Fibroblast of the conjunctiva (primary cell): ENCODE data around the gene PAM16.
"Not testable (repeated sequence)": the region's sequence is repeated elsewhere in the genome, so short reads cannot be mapped to it uniquely, and the experiment has no call there.

ENCODE experiments used
- DNase-seq: peaks from one replicate; pipeline ENCODE4 v3.0.0-alpha.2; 2010; ENCODE audit warnings: low read depth

Gene PAM16

GRCh38 chr16:4350787-4351659, at the start of gene PAM16:
PAM16 (minus strand) TSS chr16:4351321; CDS start chr16:4351234, 87 bp downstream.
- DNase-seq = peak; percentile 90

DNA sequence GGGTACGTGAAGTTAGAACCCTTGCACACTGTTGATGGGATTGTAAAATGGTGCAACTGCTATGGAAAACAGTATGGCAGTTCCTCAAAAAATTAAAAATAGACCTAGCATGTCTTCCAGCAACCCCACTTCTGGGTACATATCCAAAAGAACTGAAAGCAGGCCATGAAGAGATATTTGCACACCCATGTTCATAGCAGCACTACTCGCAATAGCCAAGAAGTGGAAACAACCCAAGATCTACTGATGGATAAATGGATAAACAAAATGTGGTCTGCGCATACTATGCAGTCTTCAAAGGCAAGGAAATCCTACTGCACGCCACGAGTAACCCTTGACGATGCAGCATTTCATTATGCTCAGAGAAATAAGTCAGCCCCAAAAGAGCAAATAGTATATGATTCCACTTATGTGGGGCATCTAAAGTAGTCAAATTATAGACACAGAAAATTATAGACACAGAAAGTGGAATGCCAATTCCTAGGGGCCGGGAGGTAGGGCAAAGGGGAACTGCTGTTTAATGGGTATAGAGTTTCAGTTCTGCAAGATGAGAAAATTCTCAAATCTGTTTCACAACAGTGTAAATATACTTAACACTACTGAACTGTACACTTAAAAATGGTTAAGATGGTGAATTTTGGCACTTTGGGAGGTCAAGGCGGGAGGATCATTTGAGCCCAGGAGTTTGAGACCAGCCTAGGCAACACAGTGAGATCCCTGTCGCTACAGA, 48.0 kb upstream of the PAM16 start:
- DNase-seq = no peak

GRCh38 chr16:4395055-4395726, 44.1 kb upstream of the PAM16 start:
- DNase-seq = no peak

GRCh38 chr16:4393850-4394249, 42.7 kb upstream of the PAM16 start:
- DNase-seq = not testable (repeated sequence)

- no peak for DNase-seq
Measured at GRCh38 chr16:4393240-4393600, 42.1 kb upstream of the PAM16 start.

- DNase-seq = no peak
Measured at GRCh38 chr16:4392382-4393239, 41.5 kb upstream of the PAM16 start.

DNA sequence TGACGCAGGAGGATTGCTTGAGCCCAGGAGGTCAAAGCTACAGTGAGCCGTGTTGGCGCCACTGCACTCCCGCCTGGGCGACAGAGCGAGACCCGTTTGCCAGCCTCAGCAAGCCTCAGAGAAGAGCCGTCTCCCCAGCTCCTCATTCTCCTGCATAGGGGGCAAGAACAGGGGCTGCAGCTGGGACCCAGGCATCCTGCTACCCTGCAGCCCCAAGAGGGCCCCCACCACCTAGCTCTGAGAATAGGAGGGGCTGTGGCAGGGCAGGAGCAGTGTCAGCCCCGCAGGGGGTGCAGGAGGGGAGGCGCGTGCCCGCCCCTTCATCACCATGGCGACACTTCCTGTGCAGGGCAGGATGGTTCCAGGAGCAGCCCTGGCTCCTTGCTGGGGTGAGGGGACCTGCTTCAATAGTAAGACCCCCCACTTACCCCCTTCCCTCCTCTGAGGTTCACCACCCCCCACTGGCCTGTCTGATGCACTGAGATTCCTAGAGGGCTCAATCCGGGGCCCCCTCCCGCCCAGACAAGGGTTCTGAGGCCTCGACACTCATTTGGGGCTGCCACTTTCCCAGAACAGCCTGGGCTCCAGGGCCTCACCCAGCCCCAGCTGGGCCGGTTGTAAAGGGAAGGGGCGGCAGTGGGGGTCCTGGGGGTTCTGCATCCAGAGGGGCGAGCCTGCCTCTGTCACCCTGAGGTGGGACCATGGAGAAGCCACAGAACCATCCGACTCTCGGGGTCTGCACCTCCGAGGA, 40.7 kb upstream of the PAM16 start:
- no peak for DNase-seq

GRCh38 chr16:4390266-4391260, 39.4 kb upstream of the PAM16 start:
- no peak for DNase-seq

DNA sequence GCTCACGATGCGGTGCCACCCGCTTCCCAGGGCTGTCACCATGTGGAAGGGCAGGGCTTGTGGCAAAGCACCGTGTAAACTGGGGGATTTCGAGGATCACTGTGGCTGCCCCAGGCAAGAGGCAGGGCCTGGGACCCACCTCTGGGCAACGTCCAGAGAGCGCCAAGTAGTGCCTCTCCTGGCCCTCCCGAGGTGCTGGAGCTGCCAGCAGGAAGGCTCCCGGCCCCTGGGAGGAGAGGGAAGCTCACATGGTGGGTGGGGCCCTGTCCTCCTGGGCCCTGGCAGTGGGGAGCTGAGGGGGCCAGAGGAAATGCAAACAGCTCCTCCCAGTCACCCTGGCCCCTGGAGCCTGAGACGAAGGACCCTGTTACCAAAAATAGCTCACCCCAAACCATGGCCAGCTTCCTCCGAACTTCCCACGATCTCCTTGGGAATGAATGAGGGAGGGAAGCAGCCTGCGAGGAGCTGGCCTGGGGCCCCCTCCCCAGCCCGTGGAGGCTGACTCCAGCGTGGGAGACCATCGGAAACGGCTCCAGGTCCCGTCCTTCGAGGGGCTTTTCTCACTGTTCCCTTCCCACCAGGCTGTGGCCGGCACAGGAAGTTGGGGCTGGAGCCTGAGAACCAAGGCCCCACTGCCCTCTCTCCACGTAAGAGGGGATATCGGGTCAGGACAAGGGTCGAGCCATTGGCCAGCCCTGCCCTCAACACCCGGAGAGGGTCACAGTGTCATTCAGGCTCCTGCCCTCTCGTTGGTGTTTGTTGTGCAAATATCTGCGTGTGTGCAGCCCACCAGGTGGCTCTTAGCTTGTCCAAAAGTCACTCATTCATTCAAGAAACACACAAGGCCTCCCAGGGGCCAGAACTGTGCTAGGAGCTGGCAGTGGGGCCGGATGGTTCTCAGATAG, 38.2 kb upstream of the PAM16 start:
- DNase-seq = no peak

GRCh38 chr16:4388271-4389021, 37.3 kb upstream of the PAM16 start:
- no peak for DNase-seq

DNA sequence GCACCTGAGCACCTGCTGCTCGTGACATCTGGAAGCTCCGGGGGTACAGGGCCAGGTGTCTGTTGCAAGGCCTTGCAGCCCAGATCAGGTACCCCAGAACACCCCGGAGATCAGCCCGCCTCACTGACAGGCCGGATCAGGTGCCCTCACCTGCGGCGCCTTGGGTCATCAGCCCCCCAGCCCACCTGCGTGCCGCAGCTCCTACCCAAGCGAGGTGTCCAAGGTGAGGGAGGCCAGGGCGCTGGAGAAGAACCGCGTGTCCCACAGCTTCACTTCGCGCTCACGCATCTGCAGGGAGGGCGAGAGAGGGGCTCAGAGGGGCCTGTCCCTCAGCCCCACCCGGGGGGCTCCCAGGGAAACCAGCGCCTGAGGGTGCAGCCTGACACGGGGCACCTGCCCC, 36.7 kb upstream of the PAM16 start:
- DNase-seq = no peak

- DNase-seq = no peak
Measured at GRCh38 chr16:4386951-4387565, 35.9 kb upstream of the PAM16 start.

- DNase-seq = no peak
Measured at GRCh38 chr16:4386451-4386805, 35.3 kb upstream of the PAM16 start.

GRCh38 chr16:4385789-4386450, 34.8 kb upstream of the PAM16 start:
- DNase-seq = no peak

DNA sequence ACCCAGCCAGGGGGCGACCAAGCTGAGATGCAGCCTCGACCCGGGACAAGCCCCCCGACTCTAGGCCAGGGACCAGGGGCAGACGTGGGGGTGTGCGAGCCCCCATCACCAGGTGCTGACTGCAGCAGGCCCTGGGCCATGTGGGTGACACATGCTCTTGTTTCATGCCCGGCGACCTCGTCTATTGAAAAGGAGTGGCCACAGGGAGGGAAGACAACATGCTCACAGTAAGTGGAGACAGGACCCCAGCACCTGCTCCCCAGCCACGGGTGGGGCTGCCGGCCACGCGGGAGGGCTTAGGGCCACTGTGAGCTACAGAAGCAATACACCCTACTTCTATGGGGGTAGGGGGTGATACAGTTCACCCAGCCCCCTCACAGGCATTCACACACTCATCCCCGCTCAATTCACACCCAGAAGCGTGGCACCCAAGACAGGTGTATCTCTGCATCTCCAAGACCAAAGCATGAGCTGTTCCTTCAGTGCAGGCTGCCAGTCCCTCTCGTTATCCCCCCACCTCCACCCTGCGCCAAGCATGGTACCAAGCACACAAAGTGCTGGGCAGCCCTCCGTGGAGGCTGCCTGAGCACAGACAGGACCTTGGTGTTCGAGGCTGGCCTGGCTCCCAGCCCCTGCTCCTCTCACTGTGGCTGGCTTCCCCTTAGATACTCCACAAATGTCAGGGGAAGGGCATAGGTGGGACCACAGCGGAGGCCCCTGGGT, 34.1 kb upstream of the PAM16 start:
- DNase-seq = no peak

GRCh38 chr16:4384509-4384942, 33.4 kb upstream of the PAM16 start:
- no peak for DNase-seq
